HG03378 (cell line): ENCODE results near the gene LIN37.
"Not testable (repeated sequence)": the region's sequence is repeated elsewhere in the genome, so short reads cannot be mapped to it uniquely, and the experiment has no call there.

Experiments
- ATAC-seq: cut with Tn5 transposase; IDR thresholded peaks from one replicate; pipeline ENCODE4 v1.9.1; 2021; ENCODE audit warnings: mild to moderate bottlenecking, moderate library complexity; ENCODE audit not compliant: unreplicated experiment

The LIN37 gene

DNA sequence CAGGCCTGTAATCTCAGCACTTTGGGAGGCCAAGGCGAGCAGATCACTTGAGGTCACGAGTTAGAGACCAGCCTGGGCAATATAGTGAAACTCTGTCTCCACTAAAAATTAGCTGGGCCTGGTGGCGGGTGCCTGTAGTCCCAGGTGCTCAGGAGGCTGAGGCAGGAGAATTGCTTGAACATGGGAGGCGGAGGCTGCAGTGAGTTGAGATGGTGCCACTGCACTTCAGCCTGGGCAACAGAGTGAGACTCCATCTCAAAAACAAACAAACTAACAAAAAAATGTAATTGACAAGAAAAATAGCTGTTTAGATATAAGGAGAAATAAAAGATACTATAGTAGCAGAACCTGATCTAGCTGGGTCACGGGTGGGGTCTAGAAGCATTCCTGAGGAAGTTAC is 24.0 kb downstream of the LIN37 start:
- not testable (repeated sequence) for ATAC-seq

GRCh38 chr19:35773020-35773806 is 24.8 kb downstream of the LIN37 start:
- ATAC-seq: no peak

GRCh38 chr19:35774274-35775045 is 26.1 kb downstream of the LIN37 start:
- no peak for ATAC-seq

DNA sequence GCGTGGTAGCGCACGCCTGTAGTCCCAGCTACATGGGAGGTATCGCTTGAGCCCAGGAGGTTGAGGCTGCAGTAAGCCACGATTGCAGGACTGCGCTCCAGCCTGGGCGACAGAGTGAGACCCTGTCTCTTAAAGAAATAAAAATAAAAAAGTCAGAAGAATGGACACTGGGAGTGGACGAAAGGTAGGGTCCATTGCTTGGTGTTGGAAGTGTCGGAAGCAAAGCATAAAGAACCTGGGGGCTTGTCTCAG is 26.6 kb downstream of the LIN37 start:
- no peak for ATAC-seq

- ATAC-seq: peak; percentile 88
These were observed 27.1 kb downstream of the LIN37 start, which contains the start of gene ARHGAP33 for GRCh38 chr19:35775298-35776101. TSS of gene ARHGAP33 (plus strand) at chr19:35775564. CDS start at chr19:35775659, 95 bp downstream.

DNA sequence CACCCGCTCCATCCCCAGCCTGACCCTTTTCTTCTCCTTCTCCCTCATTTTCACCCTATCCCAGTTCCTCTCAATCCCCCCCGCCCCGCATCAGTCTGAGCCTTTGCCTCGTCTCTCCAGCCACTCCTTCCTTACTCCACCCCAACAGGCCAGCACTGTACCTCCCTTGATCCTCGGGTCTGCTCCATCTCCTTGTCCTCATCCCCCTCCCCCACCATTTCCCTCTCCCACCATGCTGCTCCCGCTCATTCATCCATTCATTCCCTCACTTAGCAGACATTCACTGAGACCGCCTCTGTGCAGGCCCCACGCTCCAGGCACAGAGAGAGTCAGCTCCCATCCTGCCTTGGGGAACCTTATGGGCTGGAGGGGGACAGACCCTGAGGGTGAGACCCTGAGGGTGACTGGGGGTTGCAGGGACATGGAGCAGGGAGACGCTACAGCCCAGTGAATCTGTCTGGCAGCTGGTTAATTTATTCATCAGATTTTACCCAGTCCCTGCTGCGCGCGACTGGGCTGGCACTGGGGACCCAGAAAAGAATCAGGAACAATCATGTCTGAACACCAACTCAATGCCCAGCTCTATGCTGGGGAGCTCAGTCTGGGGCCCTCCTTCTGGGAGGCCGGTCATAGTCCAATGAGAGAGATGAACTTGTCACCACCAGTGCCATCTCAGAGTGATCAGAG is 27.9 kb downstream of the LIN37 start:
- ATAC-seq: no peak

DNA sequence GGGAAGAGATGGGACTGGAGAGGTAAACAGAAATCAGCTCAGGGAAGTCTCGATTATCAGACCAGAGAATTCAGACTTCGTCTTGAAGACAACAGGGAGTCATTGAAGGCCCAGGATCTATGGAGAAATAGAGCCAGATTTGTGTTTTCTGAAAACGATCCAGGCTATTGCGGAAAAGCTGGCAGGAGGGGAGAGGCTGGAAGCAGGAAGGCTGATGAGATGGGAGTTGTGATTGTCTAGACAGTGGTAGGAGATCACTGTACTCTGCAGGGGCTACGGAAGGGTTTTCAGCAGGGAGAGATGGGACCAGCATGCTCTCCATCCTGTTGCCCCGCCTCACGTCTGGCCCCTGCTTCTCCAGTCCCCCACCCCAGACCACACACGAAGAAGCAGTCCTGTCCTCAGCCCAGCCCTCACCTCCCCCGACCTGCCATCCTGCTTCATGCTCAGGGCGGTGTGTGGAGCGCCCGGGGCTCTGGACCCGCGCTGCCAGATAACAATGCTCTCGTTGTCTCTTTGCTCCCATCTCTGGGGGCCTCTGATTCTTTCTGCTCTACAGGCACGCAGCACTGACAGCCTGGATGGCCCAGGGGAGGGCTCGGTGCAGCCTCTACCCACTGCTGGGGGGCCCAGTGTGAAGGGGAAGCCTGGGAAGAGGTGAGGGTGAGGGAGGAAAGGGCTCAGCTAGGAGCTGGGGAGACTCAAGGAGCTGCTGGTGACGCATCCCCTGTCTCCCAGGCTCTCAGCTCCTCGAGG is 28.9 kb downstream of the LIN37 start:
- no peak for ATAC-seq

DNA sequence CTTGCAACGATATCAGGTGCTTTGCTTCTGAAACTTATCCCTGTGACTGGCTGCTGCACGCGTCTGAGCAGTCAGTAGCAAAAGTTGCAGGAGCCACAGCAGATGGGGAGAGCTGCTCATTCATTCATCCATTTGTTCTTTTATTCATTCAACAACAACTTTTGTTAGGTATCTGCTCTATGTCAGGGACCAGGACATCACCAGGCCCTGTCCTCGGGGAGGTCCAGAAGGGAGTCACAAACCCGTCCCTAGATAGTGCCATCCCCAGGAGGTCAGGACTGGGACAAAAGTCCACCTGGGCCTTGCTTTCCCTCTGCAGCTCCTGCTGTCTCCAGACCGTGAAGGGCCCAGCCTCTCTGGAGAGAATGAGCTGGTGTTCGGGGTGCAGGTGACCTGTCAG is 29.6 kb downstream of the LIN37 start:
- no peak for ATAC-seq

DNA sequence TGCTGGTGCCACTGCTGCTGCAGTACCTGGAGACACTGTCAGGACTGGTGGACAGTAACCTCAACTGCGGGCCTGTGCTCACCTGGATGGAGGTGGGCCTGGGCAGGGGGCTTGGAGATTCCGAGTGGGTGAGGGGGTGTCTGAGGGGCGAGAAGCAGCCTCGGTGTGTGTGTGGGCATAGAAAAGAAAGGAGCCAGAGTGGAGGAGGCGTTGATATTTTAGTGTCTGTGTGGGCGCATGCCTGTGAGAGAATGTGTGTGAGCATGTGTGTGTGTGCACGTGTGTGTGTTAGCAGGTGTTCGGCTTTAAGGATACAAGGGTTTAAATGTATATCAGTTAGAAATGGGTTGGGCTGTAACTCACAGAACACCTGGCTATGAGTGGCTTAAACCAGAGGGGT is 30.7 kb downstream of the LIN37 start:
- no peak for ATAC-seq

GRCh38 chr19:35780058-35780457 is 31.7 kb downstream of the LIN37 start:
- no peak for ATAC-seq

GRCh38 chr19:35780717-35781116 is 32.3 kb downstream of the LIN37 start:
- no peak for ATAC-seq

DNA sequence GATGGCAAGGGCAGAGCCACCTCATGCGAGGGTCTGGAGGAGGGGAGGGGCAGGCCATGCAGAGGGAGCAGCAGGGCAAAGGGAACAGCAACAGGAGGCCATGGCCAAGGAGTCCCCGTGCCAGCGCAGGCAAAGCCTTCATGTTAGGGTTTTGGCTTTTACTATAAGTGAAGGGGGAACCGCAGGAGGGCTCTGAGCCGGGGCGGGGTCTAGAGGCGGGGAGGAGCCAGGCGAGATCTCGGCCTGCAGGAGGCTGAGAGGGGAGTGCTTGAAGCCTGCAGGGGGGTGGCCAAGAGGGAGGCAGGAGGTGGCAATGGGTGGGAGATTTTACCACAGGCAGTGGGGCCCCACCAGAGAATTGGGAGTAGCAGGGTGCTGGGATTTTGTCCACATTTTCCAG is 33.3 kb downstream of the LIN37 start:
- ATAC-seq: no peak

GRCh38 chr19:35782589-35782988 is 34.2 kb downstream of the LIN37 start:
- ATAC-seq: no peak

- no peak for ATAC-seq
These were observed 35.4 kb downstream of the LIN37 start for GRCh38 chr19:35783469-35784434.

GRCh38 chr19:35784503-35785338 is 36.3 kb downstream of the LIN37 start:
- no peak for ATAC-seq

DNA sequence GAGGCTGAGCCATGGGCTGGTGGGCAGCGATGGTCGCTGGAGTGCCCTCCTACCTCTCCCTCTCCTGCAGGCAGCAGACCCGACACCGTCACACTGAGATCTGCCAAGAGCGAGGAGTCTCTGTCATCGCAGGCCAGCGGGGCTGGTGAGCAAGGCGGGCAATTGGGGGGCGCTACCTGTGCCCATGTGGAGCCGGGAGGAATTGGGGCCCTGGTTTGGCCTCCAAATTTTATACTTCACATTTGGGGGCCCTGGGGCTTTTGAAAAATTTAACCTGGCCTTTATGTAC is 36.9 kb downstream of the LIN37 start:
- no peak for ATAC-seq

DNA sequence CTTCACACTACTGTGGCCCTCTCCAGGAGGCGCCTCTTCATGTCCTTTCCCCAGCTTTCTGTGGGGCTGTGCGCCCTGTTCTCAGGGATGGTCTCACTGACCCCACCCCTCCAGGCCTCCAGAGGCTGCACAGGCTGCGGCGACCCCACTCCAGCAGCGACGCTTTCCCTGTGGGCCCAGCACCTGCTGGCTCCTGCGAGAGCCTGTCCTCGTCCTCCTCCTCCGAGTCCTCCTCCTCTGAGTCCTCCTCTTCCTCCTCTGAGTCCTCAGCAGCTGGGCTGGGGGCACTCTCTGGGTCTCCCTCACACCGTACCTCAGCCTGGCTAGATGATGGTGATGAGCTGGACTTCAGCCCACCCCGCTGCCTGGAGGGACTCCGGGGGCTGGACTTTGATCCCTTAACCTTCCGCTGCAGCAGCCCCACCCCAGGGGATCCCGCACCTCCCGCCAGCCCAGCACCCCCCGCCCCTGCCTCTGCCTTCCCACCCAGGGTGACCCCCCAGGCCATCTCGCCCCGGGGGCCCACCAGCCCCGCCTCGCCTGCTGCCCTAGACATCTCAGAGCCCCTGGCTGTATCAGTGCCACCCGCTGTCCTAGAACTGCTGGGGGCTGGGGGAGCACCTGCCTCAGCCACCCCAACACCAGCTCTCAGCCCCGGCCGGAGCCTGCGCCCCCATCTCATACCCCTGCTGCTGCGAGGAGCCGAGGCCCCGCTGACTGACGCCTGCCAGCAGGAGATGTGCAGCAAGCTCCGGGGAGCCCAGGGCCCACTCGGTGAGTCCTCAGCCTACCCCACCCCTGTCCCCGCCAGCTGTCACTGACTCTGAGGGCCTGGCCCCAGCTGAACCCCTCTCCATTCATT is 38.2 kb downstream of the LIN37 start:
- no peak for ATAC-seq
